HG03060 (cell line): Measurements from ENCODE around the gene MAP7D1.

ENCODE experiments used
- ATAC-seq: cut with Tn5 transposase; IDR thresholded peaks from one replicate; pipeline ENCODE4 v1.9.1; 2021; ENCODE audit warnings: low read depth, moderate number of reproducible peaks; ENCODE audit not compliant: unreplicated experiment

MAP7D1 gene

GRCh38 chr1:36155408-36156328 is at the start of gene MAP7D1:
Gene MAP7D1 (plus strand): TSS chr1:36156160. CDS start chr1:36156418, 258 bp downstream.
- no peak for ATAC-seq

GRCh38 chr1:36106269-36106668 is 49.7 kb upstream of the MAP7D1 start:
- ATAC-seq: no peak

- ATAC-seq: no peak
Observed at GRCh38 chr1:36107394-36107793, 48.6 kb upstream of the MAP7D1 start.

- ATAC-seq: no peak
Observed at GRCh38 chr1:36108314-36108713, 47.6 kb upstream of the MAP7D1 start.

- ATAC-seq: no peak
Observed at GRCh38 chr1:36109041-36109679, 46.8 kb upstream of the MAP7D1 start.

GRCh38 chr1:36111151-36111550 is 44.8 kb upstream of the MAP7D1 start:
- no peak for ATAC-seq

GRCh38 chr1:36112823-36113222 is 43.1 kb upstream of the MAP7D1 start:
- no peak for ATAC-seq

GRCh38 chr1:36114371-36114770 is 41.6 kb upstream of the MAP7D1 start:
- no peak for ATAC-seq

- ATAC-seq: no peak
Observed at GRCh38 chr1:36115200-36115669, 40.7 kb upstream of the MAP7D1 start.

GRCh38 chr1:36115931-36116330 is 40.0 kb upstream of the MAP7D1 start:
- ATAC-seq: no peak

- no peak for ATAC-seq
Observed at GRCh38 chr1:36116901-36117300, 39.1 kb upstream of the MAP7D1 start.

GRCh38 chr1:36118447-36119204 is 37.3 kb upstream of the MAP7D1 start:
- no peak for ATAC-seq

GRCh38 chr1:36119456-36119855 is 36.5 kb upstream of the MAP7D1 start:
- ATAC-seq: no peak

GRCh38 chr1:36122062-36123030 is 33.6 kb upstream of the MAP7D1 start:
- no peak for ATAC-seq

GRCh38 chr1:36123356-36123755 is 32.6 kb upstream of the MAP7D1 start:
- ATAC-seq: no peak

- no peak for ATAC-seq
Observed at GRCh38 chr1:36124404-36125128, 31.4 kb upstream of the MAP7D1 start.

GRCh38 chr1:36125129-36125991 is 30.6 kb upstream of the MAP7D1 start, which contains the start of gene COL8A2:
Gene COL8A2 (minus strand): TSS chr1:36125222. CDS start chr1:36100242, 24,980 bp downstream.
- no peak for ATAC-seq
